GM21529 (cell line): ENCODE measurements around the gene FKRP.

Experiments
- ATAC-seq: cut with Tn5 transposase; IDR thresholded peaks from one replicate; pipeline ENCODE4 v1.9.1; 2021; ENCODE audit not compliant: unreplicated experiment

Gene FKRP

GRCh38 chr19:46731007-46731501 lies 14.8 kb upstream of the FKRP start:
- no peak for ATAC-seq

- ATAC-seq = no peak
Observed at GRCh38 chr19:46731584-46731983, 14.3 kb upstream of the FKRP start.

- no peak for ATAC-seq
Observed at GRCh38 chr19:46732172-46732938, 13.5 kb upstream of the FKRP start.

- no peak for ATAC-seq
Observed at GRCh38 chr19:46732966-46733689, 12.7 kb upstream of the FKRP start.

- ATAC-seq = no peak
Observed at GRCh38 chr19:46733690-46734292, 12.1 kb upstream of the FKRP start.

DNA sequence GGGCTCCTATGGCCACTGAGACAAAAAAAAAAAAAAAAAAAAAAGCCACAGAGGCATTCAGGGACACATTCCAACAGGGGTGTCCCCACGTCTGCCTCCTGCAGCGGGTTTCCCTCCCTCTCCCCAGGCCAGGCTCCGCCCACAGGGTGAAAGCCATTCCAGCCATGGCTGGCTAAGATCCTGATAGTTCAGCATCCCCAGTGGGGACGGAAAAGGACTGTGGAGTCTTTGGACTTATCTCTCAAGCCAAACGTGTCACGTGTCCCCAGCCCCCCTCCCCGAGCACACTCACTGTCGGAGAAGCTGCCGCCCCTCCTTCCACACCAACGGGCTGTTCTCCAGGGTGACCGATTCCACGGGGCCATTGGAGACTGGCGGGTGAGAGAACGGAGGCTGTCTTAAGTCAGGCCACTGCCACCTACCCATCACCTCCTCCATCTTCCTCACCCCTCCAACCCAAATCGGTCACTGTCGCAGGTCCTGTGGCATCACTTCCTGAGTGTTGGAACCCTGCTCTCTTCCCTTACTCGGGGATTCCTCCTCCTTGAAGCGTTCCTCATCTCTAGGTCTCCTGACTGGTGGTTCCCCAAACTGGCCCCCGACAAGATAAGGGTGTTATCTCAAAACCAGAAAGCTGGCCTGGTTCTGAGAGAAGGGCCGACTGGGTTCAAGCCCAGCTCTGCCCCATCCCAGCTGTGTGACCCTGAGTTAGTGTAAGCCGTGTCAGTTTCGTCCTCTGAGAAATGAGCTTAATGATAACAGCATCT lies 9.1 kb upstream of the FKRP start:
- no peak for ATAC-seq

DNA sequence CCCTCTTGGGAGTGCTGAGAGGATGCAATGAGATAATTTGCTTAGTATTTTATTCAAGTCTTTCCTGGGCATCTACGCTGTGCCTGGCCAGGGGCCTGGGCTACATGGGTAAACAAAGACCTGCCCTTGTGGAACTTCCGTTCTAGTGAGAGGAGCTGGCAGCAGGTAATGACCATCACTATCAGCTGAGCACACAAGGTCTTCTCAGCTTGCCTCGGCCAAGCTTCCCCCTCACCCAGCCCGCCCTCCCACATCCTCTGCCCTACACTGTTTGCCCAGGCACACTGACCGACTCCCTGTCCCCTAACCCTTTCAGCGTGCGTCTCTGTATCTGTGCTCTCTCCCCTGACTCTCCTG lies 8.6 kb upstream of the FKRP start:
- no peak for ATAC-seq

GRCh38 chr19:46737761-46738171 lies 8.1 kb upstream of the FKRP start:
- ATAC-seq = no peak

DNA sequence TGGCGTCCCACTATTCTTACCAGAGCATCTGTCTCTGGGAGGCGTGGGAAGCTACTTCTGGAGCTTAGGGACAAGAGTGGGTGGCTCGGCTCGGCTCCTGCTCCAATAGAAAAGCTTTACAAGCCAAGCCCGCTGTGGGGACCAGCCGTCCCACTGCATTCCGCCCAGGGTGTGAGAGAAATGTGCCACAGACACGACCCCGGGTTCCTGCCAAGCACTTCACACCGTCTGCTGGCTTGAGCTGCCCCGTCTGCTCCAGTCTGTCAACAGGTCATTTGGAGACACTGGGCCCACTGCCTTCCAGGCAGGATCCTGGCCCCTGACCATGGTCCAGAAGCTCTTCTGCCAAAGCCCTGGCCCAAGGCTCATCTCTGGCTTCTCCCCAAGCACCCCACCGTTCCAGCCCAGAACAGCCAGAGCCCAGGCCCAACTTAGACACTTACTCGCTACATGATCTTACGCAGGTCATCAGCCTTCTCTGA lies 6.5 kb upstream of the FKRP start:
- ATAC-seq = no peak

GRCh38 chr19:46741447-46741846 lies 4.4 kb upstream of the FKRP start:
- ATAC-seq = no peak

GRCh38 chr19:46742926-46743480 lies 2.9 kb upstream of the FKRP start:
- no peak for ATAC-seq

GRCh38 chr19:46744005-46744691 lies 1.7 kb upstream of the FKRP start:
- ATAC-seq = no peak

DNA sequence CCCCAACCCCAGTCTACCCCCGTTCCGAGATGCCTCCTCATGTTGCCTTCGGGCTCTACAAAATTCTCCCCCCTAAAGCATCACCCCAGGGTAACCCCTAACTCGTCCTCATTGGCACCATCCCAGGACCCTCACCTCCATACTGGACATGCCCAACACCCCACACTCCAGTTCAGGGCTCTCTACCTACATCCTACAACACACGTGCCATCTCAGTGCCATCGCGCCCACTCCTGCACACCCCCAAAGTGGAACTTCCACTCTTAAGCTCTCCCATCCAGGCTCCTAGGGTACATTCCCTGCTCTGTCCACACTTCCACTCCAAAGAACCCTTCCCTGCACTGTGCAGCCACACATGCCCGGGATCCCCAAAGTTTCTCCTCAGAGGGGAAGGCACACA lies 827 bp upstream of the FKRP start:
- no peak for ATAC-seq

GRCh38 chr19:46746281-46747057 lies 612 bp downstream of the FKRP start, which contains the start of gene STRN4:
Gene STRN4 (minus strand): TSS chr19:46746450. CDS start chr19:46746430, 20 bp downstream.
- peak; percentile 44 for ATAC-seq

- no peak for ATAC-seq
Observed at GRCh38 chr19:46748325-46749109, 2.7 kb downstream of the FKRP start.

DNA sequence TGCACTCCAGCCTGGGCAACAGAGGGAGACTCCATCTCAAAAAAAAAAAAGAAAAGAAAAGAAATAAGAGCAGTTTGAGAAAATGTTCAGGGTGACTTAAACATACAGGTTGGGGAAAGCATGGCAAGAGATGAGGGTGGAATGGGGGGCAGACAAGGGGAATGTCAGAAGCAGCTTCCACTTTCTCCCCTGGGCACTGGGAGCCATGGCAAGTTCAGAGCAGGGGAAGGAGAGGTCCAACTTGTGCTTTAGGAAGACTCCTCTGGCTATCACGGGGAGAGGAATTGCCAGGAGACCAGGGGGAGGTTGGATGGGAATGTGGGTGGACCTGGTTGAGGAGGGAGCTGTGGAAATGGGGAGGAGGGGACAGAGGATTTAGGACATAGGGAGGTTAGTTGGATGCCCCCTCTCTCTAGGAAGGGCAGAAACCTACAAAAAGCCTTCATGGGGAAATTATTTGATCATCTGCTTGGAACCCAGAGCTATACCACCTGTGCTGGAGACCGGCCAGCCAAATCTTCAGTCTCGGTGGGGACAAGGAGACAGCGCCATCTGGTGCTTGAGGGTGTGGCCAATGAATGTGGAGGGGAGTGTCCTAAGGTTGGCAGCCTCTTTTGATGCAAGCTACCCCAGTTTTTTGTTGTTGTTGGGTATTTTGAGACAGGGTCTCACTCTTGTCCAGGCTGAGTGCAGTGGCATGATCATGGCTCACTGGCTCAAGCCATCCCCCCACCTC lies 7.7 kb downstream of the FKRP start:
- ATAC-seq = no peak

DNA sequence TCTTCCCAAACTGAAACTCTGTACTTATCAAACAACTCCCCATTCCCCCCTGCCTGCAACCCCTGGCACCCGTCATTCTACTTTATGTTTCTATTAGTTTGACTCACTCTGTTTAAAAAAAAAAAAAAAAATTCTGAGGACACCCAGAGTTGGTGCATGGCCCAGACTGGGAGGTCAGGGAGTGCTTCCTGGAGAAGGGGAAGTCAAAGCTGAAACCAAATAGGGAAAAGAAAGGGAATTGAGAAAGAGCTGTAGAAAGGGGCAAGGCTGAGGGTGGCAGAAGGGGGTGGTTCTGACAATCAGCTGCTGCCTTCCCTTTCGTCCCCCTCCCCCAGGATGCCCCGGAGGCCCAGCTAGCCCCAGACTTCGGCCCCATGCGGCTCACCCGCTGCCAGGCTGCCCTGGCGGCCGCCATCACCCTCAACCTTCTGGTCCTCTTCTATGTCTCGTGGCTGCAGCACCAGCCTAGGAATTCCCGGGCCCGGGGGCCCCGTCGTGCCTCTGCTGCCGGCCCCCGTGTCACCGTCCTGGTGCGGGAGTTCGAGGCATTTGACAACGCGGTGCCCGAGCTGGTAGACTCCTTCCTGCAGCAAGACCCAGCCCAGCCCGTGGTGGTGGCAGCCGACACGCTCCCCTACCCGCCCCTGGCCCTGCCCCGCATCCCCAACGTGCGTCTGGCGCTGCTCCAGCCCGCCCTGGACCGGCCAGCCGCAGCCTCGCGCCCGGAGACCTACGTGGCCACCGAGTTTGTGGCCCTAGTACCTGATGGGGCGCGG lies 9.4 kb downstream of the FKRP start:
- ATAC-seq = no peak
